ENCODE measurements around the gene PPIL4. TPM values are rescaled to one million over a fixed set of nuclear protein-coding genes. Genes with fewer than 3 reads are reported as not detected.

The PPIL4 gene
- total and polyA plus RNA-seq, 10 of the 15 experiments (the other 5 are each of a cell fraction or from before 2014, with no cell fraction given), result 8.0 to 28.4 (median 24.3) TPM

GRCh38 chr6:149484733-149485700 is 60.8 kb downstream of the PPIL4 start, which contains the start of gene ZC3H12D:
Gene ZC3H12D, minus strand, starts transcription at chr6:149485014. Its CDS starts 10,471 bp downstream, at chr6:149474543.
- ATAC-seq (peak; percentile 65), DNase-seq (ENCODE audit: low read depth, low spot score) (no peak), FAIRE-seq (no peak)
- no peaks in the 10 kb centered on the region for H3K27me3 ChIP-seq (replicated peaks in 1 of 2; ENCODE audit: control insufficient read depth in 2 of 2, insufficient read depth in 2 of 2, low read length in 1 of 2)
- ChIA-PET CTCF (interaction anchor here (0.7 to 3.5 kb wide), 11 partner anchors 19 to 452 kb away, joined by 3 to 19 read pairs (median 3); no protein-coding TSS in a partner anchor), SMC1A (ENCODE audit: uncharacterized antibody, unreplicated experiment) (interaction anchor here (0.6 to 2.8 kb wide), 12 partner anchors 9 to 419 kb away, joined by 3 to 14 read pairs (median 4); partner anchors contain the start of gene PPIL4), POLR2A (interaction anchor here (0.6 to 1.3 kb wide), 6 partner anchors 9 to 438 kb away, joined by 3 to 7 read pairs (median 4); no protein-coding TSS in a partner anchor), RAD21 (ENCODE audit: unreplicated experiment) (interaction anchor here (0.6 to 2.7 kb wide), 14 partner anchors 10 to 460 kb away, joined by 3 to 16 read pairs (median 4); no protein-coding TSS in a partner anchor)
- H3K4me3 ChIP-seq, result peak within 1 kb of the TSS; percentile 71
- in situ Hi-C loops (cut with MboI), result no loop called here
- H4K20me1 ChIP-seq (ENCODE audit: control insufficient read depth, insufficient read depth), result no peaks in the 10 kb centered on the region
- H3K4me2 ChIP-seq (ENCODE audit: control insufficient read depth, insufficient read depth), result peak within 1 kb of the TSS; percentile 98
- H3K9me3 ChIP-seq (replicated peaks; ENCODE audit: control insufficient read depth, insufficient read depth, low read length), result no peaks in the 10 kb centered on the region
- 1% methylated on average over 22 of the region's 22 CpGs for WGBS (ENCODE audit: insufficient coverage, insufficient replicate concordance, low lambda C conversion rate, missing lambda C conversion rate)
- peaks cover 41% of the 10 kb centered on the region for H3K4me1 ChIP-seq (ENCODE audit: control insufficient read depth, insufficient read depth, low read length)
- no TSS peak for BruUV-seq (replicated peaks)
- H3K9ac ChIP-seq (ENCODE audit: control insufficient read depth, insufficient read depth, low read length), result peak within 1 kb of the TSS; percentile 88
- peak within 1 kb of the TSS; percentile 95 for H3K27ac ChIP-seq (ENCODE audit: control insufficient read depth, insufficient read depth)
- intact Hi-C loops (cut with micrococcal nuclease; ENCODE audit: unreplicated experiment), result loop anchor here (1.0 kb wide), 1 partner anchor 32 kb away; no protein-coding TSS in a partner anchor
- H3K79me2 ChIP-seq (ENCODE audit: control insufficient read depth, insufficient read depth, low read length), result peaks cover 49% of the 10 kb centered on the region
- H2AFZ ChIP-seq (ENCODE audit: control insufficient read depth, low read depth, low read length), result peak within 1 kb of the TSS; percentile 82
- no peaks in the 10 kb centered on the region for H3K36me3 ChIP-seq (ENCODE audit: control insufficient read depth in 2 of 2, insufficient read depth in 2 of 2, low read length in 1 of 2)
- no peak for TF ChIP-seq IRF3 (IDR thresholded peaks at IDR 0.05)
- TF ChIP-seq SP1 (IDR thresholded peaks at IDR 0.05; ENCODE audit: low read depth, low read length), result peak; percentile 41
- TF ChIP-seq CBFB (IDR thresholded peaks at IDR 0.05; ENCODE audit: low read depth), result peak; percentile 35; the same call in 1 of the 2 replicates
- peak; percentile 86 for TF ChIP-seq NBN (IDR thresholded peaks at IDR 0.05)
- TF ChIP-seq CREM (IDR thresholded peaks at IDR 0.05; ENCODE audit: low read depth), result peak; percentile 36; the same call in 1 of the 2 replicates
- no peak for TF ChIP-seq RBBP5 (conservative IDR thresholded peaks at IDR 0.05)
- TF ChIP-seq TCF12 (IDR thresholded peaks at IDR 0.05; ENCODE audit: low read depth, low read length), result peak; percentile 44; the same call in 1 of the 2 replicates
- TF ChIP-seq BHLHE40 (IDR thresholded peaks at IDR 0.05; ENCODE audit: borderline replicate concordance in 1 of 2, low read depth in 2 of 2, low read length in 1 of 2), result peak; percentile 99
- peak; percentile 55 to 61 (median 56) for TF ChIP-seq CTCF (IDR thresholded peaks at IDR 0.05 in 2 of 3, conservative IDR thresholded peaks at IDR 0.05 in 1 of 3; ENCODE audit: control insufficient read depth in 2 of 3, extremely low read depth in 1 of 3, insufficient read depth in 1 of 3, low read depth in 3 of 3, low read length in 3 of 3)
- no peak for TF ChIP-seq ZNF592 (IDR thresholded peaks at IDR 0.05)
- peak; percentile 42; the same call in 1 of the 2 replicates for TF ChIP-seq JUND (IDR thresholded peaks at IDR 0.05; ENCODE audit: low read depth, low read length)
- TF ChIP-seq ZNF384 (IDR thresholded peaks at IDR 0.05; ENCODE audit: borderline replicate concordance, low read depth, low read length), result peak; percentile 98
- peak; percentile 61 for TF ChIP-seq POLR2AphosphoS5 (IDR thresholded peaks at IDR 0.05; ENCODE audit: low read length)
